HG03103 (cell line): ENCODE measurements around the gene AATK.

ENCODE experiments used
- ATAC-seq: cut with Tn5 transposase; IDR thresholded peaks from one replicate; pipeline ENCODE4 v1.9.1; 2021; ENCODE audit warnings: low read depth; ENCODE audit not compliant: unreplicated experiment

Gene AATK

DNA sequence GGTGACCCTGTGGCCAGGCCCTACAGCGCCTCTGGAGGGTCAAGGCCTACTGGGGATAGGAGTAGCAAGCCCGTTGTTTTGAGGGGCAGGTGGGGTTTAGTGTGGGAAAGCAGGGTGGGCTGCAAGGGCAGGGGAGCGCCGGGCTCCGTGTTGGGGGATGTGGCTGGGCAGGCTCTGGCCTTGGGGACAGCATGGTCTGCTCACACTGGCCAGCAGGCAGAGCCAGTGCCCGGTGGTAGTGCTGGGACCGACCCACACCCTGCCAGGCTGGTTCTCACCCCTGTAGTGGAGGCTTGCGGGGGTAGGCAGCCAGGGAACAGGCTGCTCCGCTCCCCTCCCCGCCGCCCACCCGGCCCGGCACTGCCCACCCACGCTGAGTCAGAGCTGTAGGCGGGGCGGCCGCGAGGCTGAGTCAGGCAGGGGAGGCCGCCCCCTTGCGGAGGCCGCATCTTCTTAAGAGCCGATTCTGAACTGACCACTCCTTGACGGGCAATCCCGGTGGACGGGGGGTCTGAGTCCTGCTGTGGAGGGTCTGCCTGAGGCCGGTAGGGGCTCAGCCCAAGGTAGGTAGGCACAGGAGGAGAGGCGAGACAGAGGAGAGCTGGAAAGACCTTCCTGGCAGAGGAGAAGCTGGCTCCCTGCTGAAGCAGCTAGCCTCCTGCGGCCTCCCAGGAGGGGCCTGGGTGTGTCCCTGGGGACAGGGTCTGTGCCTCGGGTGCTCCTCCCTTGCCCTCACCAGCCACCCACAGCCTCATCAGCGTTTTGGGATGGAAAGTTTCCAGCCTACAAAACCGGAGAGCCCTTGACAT is 68.7 kb downstream of the AATK start:
- ATAC-seq = no peak

DNA sequence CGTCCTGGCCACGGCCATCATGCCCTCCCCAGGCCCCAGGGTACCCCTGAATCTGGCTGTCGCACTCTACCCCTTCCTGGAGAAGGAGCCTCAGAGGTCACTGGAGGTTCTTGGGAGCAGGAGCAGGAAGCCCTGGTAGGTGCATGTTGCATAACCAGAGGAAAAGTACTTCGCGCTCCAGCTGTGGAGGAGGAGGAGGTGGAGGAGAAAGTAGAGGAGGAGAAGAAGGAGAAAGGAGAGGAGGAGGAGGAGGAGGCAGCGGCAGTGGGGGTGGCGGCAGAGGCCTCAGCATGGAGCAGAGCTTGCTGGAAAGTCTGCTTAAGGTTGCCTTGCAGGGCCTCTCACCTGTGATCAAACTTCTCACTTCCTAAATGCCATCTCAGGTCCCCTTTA is 69.3 kb downstream of the AATK start:
- ATAC-seq = no peak

DNA sequence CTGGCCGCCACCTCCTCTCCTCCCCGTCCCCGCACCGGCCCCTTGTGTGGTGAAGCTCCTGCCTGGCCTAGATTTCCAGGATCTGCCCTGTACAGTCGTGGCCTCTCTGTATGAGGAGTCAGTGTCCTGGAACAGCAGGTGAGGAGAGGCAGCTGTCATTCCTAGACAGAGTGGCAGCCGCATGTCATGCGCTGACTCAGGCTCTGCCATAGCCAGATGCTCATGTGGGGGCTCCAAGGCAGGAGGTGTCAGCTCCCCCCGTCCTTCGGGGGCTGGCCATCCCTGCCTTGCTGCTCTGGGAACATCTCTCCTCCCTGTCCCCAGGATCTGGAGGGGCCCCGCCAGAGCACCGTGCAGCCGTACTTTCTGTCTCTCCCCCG is 70.6 kb downstream of the AATK start:
- ATAC-seq = no peak

DNA sequence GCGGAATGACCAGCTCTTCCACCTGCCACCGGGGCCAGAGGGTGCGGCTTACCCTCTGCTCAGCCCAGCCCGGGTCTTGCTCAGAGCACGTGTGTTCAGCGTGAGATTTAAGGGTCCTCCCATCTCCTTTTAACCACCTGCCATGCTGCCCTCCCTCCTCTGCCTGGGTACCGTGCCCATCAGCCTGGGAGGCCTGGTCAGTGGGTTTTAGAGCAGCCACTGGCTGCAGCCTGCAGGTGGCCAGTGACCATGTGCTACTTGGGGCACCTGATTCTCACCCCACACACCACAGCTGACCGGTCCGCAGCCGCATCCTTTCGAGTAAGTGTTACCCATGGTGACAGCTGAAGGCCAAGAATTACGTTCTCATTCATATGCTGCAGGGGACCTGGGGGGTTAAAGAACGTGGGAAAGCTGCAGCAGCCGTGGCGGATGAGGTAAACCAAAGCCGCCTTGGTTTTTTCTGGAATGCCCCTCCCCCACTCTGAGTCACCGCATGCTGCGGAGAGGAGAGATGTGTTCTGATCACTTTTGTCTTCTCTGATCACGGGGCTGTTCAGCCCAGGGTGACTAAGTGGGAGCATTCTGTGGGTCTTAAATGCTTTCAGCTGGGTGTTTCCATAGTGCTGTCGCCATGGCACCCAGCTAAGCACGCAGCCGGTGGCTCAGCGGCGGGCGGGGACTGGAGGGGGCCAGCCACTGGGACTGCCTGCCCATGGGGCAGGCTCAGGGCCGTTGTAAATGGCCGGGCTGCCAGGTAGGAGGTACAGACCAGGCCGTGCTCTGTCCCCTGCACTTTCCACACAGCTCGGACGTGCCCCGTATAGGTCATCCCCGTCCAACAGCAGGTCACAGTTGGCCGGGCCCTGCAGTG is 71.3 kb downstream of the AATK start:
- no peak for ATAC-seq

DNA sequence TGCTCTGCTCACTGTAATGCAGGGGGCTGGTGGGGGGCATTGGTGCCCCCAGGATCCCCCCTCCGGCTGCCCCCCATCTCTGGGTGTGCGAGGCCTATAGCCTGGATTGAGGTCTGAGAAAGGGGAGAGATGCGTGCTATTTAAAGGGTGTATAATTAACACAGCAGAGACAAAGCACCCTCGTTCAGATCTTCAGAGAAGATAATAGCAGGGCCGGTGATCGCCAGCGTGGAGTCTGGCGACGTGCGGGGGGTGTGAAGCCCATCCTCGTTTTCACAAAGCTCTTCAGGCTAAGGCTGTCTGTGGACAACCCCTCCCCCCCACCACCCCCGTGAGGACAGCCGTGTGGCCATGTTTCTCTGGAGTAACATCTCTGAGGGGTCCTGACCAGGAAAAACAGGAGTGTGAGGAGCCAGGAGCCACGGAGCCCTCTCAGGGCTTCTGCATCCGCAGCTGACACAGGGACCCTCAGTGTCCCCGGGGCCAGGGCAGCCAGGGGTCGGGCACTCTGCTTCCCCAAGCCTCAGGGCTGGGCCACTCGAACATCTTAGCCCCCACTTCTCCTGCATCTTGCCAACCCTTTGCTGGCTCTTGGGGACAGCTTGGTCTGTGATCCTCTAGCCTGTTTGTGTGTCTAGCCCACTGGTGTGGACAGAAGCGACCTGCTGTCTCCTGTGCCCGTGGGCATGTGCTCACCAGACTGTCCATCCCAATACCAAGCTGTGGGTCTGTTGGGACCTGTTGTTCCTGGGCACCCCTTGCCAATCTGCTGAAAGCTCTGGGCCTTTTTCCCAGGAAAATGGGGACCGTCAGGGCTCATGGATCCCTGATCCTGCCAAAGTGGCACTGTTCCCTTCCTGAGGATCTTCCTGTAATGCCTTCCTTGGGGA is 72.2 kb downstream of the AATK start:
- no peak for ATAC-seq

DNA sequence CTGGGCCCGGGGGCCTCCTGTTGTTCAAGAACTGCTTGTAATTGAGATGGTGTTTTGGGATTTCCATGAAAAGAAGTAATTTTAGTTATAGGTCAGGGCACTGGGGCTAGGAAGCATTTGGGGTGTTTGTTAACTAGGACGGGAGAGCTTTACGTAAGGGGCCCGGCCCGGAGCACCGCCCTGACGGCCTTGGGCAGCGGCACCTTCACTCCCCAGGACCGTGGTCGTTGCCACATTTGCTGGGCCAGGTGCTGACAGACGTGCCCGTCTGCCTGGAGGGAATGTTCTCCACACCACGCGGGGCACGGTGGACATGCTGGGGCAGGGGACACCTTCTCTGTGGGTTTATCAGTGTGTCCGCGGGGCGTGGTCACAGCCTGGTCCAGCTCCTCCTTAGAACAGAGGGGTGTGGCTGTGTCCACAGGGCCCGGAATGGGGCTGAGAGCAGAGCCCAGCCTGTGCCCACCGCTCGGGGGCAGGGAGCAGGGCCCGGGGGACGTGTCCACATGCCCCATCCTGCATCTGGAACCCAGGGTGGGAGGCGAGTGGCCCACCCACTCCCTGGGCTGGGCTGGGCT is 73.4 kb downstream of the AATK start:
- no peak for ATAC-seq

DNA sequence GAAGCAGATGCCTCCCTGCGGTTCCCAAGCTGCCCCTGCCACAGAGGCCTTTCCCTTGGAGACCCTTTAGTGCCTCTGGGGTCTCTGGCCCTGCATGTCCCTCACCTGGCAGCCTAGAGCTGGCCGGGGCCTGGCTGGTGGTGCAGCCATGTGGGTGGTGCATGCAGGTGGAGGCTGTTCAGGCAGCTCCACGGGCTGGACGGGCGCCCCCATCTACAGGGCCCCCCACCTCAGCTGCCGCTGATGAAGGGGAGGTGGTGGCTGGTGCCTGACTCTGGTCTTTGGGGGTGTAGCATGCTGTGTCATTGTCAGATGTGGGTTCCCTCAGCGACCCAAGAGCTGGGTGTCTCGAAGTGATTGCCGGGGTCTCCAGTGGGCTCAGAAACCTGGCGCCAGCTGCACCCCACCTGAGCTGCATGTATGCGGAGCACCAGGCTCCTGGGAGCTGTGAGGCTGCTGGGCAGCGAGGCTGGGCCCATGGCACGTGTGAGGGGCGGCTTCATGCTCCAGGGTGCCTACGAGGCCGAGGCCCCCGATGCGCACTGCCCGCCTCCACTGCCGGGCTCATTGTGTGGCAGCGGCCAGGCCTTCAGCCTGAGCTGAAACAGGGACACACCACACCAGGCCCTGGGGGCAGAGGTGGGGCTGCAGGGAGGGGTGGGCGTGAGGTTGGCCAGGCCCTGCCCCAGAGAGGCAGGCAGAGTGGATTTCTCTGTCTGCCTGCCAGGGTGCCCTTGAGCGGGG is 74.1 kb downstream of the AATK start:
- no peak for ATAC-seq

DNA sequence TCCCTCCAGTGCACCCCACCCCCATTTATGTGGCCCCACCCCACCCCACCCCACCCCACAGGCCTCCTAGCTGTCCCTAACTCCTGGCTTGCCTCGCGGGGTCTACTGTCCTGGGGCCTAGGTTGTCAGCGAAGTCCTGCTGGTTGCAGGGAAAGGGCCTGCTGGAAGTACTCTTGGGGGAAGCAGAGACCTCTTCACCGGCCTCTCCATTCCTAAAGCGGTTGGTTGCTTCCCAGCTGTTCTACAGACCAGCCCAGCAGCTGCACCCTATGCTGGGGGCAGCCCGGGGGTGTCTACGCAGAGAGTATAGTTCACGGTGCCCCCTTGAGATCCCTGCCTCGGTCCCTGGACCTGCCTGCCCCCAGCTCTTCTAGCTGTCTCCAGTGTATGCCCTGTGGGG is 74.9 kb downstream of the AATK start:
- ATAC-seq = no peak

DNA sequence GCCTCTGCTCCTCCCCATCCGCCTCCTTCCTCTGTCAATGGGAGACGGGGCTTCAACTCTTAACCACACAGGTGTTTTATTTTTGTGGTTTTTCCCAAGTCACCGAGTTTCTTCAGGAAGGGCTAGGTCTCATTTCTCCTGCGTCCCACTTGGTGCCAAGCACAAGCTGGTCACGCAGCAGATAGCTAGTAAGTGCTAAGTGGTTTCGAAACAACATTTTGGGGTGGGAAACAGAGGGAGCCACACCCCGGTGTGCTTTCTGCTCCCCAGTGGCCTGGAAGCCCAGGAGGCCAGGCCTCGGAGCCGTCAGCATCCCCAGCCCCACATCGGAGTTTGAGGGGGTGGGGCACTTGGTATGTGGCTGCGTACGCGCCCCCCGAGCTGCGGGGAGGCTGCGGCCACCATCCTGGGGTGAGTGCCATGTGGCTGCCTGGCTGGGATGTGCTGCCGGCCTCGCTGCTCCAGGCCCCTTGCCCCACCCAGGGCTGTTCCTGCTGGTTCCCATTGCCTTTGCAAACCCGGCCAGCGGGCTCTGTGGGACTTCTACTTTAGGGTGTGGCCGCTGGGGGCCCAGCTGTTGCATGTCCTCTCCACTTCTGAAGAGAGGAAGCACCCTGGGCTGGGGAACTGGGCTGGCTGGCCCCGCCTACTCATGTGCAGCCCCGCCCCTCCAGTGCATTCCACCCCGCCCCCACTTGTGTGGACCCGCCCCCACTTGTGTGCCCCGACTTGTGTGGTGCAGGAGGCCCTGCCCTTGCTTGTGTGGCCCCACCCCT is 75.5 kb downstream of the AATK start:
- no peak for ATAC-seq

DNA sequence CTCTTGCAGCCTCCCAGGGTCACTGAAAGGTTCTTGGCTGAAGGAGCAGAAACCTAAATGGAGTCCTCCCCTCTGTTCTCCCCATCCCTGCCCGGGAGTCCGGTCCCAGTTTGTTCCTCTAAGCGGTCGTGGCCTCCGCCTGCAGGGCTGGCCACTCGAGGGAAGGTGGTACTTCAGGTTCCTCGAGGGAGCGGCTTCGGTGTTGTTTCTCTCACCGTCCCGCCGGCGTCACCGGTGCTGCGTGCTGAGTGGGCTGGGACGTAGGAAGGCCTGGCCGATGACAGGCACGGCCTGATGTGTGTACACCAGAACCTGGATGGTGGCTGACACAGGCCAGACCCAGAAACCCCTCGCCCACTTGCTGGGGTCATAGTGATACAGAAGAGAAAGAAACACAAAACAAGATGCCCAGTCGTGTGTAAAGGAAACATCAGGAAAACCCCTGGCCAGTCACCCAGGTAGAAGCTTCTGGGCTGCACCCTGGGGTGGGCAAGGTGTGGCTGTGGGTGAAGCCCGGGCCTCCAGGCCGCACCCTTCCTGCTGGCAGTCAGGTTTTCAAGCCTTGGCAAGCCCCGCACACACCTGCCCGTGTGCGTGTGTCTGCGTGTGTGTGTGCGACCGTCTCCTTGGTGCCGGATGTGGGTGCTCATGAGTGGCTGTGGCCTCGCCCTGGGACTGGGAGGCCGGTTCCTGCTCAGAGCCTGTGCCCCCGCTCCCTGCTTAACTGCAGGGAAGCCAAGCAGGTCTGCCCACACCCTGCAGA is 79.1 kb downstream of the AATK start:
- no peak for ATAC-seq

DNA sequence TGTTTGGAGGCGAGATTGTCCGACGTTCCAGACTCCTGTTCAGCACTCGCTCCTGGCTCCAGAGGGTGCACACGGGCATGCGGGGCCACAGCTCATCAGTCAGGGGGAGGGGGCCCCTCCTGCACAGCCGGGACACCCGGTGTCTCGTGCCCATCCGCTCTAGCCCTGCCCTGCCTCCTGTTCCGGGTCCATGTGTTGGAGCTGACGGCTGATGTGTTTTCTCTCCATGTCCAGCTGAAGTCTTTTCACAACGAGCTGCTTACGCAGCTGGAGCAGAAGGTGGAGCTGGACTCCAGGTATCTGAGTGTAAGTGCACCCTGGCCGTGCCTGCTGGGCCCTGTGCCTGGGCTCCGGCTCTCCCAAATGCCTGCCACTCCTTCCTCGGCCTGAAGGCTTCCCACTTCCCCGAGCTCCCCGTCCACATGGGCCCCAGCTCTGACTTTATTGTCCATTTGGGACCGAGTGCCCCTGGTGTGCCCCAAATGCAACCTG is 80.6 kb downstream of the AATK start:
- no peak for ATAC-seq

DNA sequence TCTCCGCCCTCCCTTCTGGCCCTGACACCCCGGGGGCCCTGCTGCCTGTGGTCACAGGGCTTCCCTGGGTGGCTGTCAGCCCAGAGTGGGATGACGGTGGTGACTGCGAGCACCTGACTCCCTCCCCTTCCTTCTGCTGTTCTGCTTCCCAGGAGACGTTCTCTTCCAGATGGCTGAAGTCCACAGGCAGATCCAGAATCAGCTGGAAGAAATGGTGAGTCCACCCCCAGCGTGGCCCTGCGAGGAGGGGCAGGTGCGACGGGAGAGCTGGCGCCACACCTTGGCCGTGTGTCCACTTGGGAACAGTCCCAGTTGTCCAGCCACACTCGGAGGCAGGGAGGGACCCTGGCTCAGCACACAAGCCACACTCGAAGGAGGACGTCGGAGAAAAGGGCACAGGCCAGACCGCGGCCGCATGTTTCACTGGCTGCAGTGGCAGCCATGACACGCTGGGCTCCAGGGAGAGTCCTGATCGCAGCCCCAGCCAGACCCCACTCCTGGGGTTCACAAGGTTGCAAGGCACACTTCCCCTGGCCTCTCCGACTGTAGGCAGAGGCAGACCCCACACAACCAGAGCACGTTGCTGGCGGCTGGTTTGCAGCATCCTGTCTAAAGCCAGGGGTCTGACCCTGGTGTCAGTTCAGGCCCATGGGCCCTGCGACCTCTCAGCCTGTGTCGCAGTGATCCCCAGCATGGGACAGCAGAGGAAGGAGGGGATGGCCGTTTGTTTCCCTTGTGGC is 81.2 kb downstream of the AATK start:
- ATAC-seq = no peak

DNA sequence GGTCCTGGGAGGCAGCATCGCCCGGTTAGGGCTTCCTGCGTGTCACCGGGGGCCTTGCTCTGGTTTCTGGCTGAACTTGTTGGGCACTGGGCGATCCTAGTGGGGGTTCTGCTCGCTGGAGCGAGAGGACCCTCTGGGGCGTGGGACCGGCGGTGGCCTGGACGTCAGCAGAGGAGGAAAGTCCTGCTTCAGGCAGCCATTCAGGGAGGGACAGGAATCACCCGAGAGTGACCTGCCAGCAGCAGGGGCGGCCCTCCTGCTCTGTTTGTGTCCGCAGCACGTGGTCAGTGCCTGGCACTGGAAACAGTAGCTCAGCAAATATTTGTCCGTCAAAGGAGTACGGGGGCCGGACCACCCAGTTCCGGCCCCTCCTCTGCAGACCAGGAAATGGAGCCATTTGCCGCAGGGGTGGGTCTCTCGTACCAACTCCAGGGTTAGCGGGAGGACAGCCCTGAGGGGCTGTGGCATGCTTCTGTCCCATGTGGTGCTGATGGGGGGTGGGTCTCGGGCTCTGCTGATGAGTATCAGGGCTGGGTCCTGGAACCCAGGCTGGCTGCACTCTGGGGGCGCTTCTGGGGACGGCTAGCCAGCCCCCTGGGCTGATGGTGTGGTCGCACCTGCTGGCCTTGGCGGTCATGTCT is 82.8 kb downstream of the AATK start:
- no peak for ATAC-seq

DNA sequence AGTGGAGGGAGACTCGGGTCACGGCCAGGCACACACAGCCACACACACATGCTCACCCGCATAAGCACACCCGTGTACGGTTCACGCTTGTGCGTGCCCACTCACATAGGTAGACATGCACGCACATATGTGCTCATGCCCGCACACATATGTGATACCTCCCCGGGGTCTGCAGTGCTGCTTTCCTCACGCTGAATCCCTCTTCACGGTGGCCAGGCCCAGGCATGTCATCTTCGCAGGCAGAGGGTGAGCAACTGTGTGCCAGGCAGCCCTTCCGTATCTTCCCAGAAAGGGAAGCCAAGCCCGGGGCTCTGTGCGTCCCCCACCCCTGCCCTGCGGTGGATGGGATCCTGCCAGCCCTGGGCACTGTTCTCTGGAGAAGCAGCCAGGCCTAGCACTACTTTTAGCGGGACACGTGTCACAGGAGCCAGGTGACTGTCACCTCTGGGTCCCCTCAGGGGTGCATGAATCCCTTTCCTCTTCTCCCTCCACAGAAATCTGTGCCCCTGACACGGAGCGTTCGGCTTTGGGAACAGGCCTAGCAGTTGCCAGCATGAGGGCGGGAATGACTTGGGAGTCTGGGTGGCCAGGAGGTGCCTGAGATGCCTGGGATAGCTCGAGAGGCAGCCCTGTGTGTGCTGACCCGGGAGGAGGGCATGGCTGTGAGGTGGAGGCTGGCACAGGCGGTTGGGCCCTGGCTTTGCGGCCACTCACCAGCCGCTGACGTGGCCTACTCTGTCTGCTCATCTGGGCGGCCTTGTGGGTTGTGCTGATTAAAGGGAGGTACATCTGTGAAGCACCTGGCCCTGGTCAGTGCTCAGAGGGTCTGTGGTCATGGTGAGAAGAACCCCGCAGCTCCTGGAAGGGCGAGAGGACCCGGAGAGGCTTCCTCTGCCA is 83.6 kb downstream of the AATK start:
- ATAC-seq = no peak

DNA sequence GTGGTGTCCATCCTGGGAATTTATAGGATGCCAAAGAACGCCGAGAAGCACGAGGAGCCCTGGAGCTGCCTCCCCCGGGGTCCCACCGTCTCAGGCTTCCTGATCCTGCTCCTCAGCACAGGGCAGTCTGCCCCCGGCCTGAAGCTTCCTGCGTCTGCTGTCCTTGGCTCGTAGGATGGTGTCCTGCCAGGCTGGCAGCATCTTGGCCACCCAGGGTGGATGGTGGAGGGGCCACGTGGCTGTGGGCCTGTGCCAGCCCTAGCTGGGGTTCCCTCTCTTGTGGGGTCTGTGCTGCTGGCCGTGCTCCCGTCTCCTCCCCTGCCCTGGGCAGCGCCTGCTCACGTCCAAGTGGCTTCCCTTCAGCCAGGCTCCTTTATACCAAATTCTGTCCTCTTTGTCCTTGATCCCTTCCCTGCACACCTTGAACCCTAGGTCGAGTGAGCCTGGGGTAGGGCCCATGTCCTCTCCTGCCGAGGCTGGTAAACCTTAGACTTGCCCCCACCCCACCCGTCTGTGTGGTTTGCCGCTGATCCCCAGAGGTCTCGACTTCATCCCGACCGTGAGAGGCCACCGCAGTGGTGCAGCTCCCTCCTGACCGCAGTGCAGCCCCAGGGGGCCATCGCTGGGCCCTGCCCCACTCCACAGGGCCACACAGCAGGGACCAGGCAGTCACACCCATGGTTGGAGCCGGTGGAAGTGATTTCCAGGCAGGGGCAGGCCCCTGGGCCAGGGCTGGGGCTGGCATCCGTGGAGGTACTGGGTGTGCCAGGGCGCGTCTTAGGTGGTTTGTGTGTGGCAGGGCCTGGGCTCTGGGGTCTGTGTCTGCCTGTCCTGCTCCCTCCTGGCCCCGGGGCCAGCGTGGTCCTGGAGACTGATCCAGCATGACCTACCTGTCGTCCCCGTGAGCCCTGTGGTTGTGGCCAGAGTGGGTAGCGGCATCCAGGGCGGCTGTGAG is 84.5 kb downstream of the AATK start:
- no peak for ATAC-seq
